Measurements from ENCODE around the gene FOXP1.
A peak's percentile ranks its signal among the peaks of the same experiment; 100 is the strongest.

The FOXP1 gene

DNA sequence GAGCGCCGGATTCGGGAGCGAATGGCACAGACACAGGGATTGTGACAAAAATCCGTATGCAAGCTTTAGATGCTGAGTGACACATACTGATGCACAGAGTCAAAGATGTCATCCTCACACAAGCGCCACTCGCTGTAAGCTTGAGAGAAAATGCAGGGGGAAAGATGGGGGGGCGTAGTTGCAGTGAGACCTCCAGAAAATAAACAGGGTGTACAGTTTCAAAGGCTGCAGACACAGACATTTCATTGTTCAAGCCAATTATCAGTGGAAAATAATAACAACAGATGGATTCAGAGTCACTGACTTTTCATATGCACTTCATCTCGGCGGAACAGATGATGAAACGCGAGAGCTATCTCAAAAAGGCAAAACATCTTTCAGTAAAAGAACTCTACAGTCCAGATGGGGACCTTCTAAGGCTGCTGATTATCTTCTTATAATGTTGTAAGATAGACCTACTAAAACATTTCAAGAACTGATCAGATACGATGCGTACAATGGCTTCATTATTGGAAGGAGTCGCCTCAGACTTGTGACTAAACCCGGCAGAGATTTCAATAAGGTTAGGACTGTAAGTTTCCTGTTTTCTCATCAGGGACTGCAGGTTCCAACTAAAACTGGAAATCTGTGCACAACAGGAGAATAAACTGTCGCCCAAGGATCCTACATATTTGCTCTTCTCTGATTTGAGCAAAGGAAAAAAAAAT is 275.4 kb downstream of the FOXP1 start:
- no peak for DNase-seq (ENCODE audit: low spot score)

- no peak for DNase-seq (ENCODE audit: low spot score)
Observed at GRCh38 chr3:71305231-71306206, 278.0 kb downstream of the FOXP1 start.

- peak; percentile 4 for DNase-seq (ENCODE audit: low spot score)
Observed at GRCh38 chr3:71304684-71305083, 278.8 kb downstream of the FOXP1 start.

DNA sequence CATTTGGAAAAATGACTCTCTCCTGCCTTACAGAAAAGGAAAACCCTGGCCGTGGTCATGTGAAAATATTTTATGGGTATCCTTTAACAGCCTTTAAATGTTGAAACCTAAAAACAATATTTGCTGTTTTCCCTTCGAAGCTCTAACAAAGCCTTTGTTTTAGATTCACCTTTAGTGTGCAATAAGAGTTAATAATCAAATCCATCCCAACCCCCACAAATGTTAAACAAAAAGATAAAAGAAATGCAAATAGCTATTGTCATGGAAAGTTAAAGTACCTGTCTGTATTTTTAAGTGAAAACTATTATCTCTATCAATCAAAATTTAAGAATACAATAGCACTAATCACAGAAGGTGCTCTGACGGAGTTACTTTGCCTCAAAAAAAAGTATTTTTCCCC is 279.3 kb downstream of the FOXP1 start:
- no peak for DNase-seq (ENCODE audit: low spot score)

GRCh38 chr3:71303627-71304200 is 279.8 kb downstream of the FOXP1 start:
- no peak for DNase-seq (ENCODE audit: low spot score)

DNA sequence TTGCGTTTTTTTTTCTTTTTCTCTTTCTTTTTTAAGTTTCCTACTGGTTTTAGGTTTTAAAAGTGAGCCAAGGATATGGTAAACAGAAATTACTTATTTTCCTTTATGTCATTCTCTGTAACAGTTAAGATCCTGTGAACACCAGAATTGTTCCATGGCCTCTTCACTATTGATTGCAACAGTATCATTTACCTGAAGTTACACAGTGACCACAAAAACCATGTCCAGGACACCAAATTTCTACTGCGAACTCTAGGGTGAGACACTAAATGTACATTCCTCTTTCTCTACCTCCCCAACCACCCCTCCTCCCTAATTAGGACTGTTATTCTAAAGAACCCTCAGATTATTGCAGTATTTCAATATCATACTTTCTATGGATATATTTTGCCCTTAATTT is 280.9 kb downstream of the FOXP1 start:
- DNase-seq (ENCODE audit: low spot score): no peak

GRCh38 chr3:71300951-71301393 is 282.6 kb downstream of the FOXP1 start:
- no peak for DNase-seq (ENCODE audit: low spot score)

GRCh38 chr3:71299160-71299559 is 284.4 kb downstream of the FOXP1 start:
- no peak for DNase-seq (ENCODE audit: low spot score)

DNA sequence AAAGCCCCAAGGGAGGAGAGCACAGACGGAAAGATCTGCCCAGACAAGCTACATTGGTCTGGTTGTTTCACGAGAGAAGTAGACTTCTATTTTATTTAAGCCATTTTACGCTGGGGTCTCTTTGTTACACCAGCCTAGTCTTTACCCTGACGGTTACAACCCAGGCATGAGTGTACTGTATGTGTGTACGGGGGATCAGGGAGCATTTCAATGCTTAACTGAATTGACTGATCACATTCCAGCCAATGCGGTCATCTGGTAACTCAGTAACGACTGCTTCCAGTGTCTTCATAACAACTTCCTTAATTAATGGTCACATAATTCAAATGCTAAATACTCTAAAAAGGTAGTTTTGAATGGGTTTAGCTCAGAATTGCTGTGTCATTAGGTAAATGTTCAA is 288.6 kb downstream of the FOXP1 start:
- DNase-seq (ENCODE audit: low spot score): no peak

DNA sequence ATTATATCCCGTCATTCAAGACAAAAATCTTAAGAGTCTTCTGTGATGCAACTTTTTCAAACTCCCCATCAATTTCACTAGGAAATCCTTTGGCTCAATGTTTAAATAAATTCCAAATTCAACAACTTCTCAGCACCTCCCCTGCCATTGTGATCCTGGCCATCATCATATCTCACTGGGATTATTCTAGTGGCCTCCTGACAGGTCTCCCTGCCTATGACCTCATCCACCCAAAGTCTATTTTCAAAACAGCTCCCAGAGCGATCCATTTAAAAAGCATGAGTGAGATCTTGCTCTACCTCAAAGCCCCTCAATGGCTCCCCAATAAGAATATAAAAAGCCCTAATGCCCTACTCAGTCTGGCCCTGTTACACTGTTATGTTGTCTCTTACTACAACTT is 293.2 kb downstream of the FOXP1 start:
- no peak for DNase-seq (ENCODE audit: low spot score)

- no peak for DNase-seq (ENCODE audit: low spot score)
Observed at GRCh38 chr3:71288269-71288930, 295.1 kb downstream of the FOXP1 start.

DNA sequence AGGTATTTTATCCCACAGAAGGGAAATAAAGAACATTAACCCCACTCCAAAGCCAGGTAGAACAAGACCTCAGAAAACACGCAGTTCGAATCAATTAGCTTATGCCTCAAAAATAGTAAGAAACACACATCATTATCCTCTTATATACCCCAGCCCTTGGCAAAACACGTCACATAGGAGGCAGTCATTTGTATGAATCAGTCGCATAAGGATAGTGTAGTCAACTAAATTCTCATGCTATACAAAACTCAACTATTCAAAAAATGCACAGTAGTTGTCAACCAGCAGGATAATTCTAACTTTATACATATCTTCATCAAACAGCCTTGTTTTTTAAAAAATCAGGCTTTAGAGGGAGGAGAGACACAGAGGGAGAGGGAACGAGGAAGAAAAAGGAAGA is 298.4 kb downstream of the FOXP1 start:
- DNase-seq (ENCODE audit: low spot score): no peak

DNA sequence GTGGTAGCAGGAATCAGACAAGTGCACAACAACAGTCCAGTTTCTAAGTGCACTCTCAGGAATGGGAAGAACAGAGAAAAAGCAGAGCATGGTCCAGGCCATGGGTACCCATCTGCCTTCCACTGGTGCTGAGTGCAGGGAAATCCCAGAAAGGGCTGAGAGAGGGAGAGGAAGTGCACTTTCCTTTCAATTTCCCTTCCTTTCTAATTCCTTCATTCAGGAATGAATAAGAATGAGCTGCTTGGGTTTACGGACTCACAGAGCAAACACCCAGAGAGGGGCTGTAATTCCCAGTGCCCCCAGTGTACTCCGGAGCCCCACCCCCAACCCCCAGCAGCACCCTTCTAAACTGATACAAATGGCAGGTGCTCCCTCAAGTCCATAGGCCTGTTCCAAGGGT is 300.6 kb downstream of the FOXP1 start:
- DNase-seq (ENCODE audit: low spot score): no peak

GRCh38 chr3:71281280-71281679 is 302.2 kb downstream of the FOXP1 start:
- no peak for DNase-seq (ENCODE audit: low spot score)

- DNase-seq (ENCODE audit: low spot score): no peak
Observed at GRCh38 chr3:71277341-71277740, 306.2 kb downstream of the FOXP1 start.

- DNase-seq (ENCODE audit: low spot score): no peak
Observed at GRCh38 chr3:71276531-71276930, 307.0 kb downstream of the FOXP1 start.

DNA sequence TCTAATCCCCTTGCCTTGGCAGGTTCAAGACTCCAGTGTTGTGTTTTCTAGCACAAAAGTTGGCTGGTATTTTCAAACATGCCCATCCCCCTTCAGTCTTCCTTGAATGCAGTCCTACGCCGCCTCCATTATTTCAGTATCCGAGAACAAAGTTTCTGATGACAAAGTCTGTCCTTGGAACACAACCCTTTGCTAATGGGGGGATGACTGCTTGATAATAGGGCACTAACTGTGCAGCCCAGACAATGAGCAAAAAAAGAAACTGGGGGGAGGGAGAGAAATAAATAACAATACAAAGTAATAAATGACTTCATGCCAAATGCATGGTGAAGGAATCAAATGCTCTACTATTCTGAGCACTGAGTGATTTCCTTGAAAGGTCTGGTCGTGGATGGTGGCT is 310.1 kb downstream of the FOXP1 start:
- no peak for DNase-seq (ENCODE audit: low spot score)

DNA sequence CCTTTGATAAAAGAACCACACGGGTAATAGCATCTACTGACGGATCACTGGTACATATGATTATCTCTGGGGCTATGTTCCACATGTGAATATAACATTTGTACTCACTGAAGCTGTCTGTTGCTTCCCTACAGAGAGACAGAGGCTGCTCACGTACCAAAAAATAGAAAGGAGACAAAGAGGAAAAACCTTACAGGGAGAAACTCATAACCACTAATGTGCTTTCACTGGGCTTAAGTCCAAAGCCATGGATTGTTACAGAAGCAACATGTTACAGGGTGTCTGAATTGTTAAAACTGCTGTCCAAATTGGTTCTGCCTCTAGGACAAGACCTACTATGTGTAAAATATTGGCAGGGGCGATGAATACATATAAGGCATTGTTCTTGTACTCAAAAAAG is 311.9 kb downstream of the FOXP1 start:
- no peak for DNase-seq (ENCODE audit: low spot score)

GRCh38 chr3:71269906-71270305 is 313.6 kb downstream of the FOXP1 start:
- no peak for DNase-seq (ENCODE audit: low spot score)

DNA sequence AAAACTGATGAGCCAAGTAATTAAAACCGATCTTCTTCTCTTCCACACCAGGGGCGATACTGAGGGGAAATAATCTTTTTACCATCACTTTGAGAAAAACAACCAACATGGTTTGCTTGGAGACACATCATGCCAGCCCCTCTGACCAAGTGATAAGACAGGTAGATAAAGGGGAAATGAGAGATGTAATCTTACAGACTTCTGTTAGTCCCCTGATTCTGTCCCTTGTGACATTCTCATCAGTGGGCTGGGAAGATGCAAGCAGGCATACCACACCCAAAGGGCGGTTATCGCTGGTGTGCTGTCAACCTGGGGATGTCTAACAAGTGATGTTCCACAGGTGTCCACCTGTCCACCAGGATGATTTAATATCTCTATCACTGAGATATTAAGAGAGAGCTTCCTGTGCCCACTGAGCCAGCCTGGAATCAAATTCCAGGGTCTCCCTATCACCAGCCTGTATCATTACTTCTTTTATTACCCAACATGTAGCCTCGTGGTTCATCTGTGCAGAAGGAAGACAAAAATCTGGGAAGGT is 315.0 kb downstream of the FOXP1 start:
- DNase-seq (ENCODE audit: low spot score): no peak

DNA sequence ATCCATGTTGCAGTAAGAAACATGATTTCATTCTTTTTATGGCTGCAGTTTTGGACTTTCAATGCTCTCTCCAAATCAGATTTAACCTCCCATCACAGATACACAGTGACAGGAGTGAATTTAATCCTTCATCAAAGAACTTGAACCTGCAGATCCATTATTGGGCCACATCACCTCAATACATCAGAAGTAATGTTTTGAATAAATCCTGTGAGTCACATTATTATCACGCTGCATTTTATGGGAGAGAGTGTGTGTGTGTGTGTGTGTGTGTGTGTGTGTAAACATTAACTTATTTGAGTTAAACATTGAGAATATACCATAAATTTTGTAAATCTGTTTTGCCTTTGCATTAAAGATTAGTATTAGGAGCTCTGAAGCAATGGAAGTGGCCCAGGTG is 316.7 kb downstream of the FOXP1 start:
- no peak for DNase-seq (ENCODE audit: low spot score)

GRCh38 chr3:71265365-71265915 is 318.1 kb downstream of the FOXP1 start:
- DNase-seq (ENCODE audit: low spot score): no peak

All from kidney capillary endothelial cell (primary cell).